ENCODE measurements around the gene RAI14.

Gene RAI14

GRCh38 chr5:34804913-34805312 lies 148.8 kb downstream of the RAI14 start:
- TF ChIP-seq EZH2phosphoT487 (IDR thresholded peaks at IDR 0.05; ENCODE audit: low read length) (no peak), EZH2 (optimal IDR thresholded peaks at IDR 0.05; ENCODE audit: low read depth, low read length) (no peak), CTCF (IDR thresholded peaks at IDR 0.05; ENCODE audit: low read length) (no peak)
- Histone ChIP-seq H3K79me2 (ENCODE audit: low read length) (no peaks in the 10 kb centered on the region), H3K4me2 (ENCODE audit: low read depth, low read length) (no peak overlapping the region), H3K27me3 (replicated peaks; ENCODE audit: insufficient read depth, low read length) (no peaks in the 10 kb centered on the region), H3K4me1 (ENCODE audit: low read length) (no peaks in the 10 kb centered on the region), H3K4me3 (ENCODE audit: low read length) (no peak overlapping the region), H3K9ac (ENCODE audit: low read length) (no peak overlapping the region), H3F3A (ENCODE audit: insufficient read depth, low read length) (no peaks in the 10 kb centered on the region), H3K9me2 (replicated peaks; ENCODE audit: insufficient read depth, low read length) (no peaks in the 10 kb centered on the region), H2AFZ (ENCODE audit: low read length) (no peak overlapping the region), H3K9me3 (replicated peaks; ENCODE audit: insufficient read depth, low read length) (no peaks in the 10 kb centered on the region), H3K36me3 (replicated peaks; ENCODE audit: insufficient read depth, low read length) (no peaks in the 10 kb centered on the region), H4K20me1 (ENCODE audit: insufficient read depth, low read length) (no peaks in the 10 kb centered on the region), H3K27ac (ENCODE audit: low read length) (no peak overlapping the region)
- no peak for DNase-seq

DNA sequence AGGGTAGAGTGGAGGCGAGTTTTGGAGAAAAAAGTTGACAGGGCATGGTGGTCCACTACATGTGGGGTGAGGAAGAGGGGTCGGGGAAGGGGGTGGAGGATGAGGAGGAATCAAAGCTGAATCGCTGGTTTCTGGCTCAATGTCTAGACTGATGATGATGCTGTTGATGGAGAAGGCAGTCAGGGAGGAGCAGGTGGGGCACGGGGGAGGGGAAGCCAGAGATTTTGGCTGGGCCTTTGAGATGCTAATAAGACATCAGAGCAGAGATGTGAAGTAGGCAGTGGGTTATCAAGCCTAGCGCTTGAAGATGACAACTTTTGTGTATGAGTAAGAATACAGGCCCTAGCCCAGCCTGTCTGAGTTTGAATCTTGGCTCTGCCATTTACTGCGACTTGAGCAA lies 150.4 kb downstream of the RAI14 start:
- Histone ChIP-seq H3K27ac (ENCODE audit: low read length) (no peak overlapping the region), H3K4me1 (ENCODE audit: low read length) (no peaks in the 10 kb centered on the region), H4K20me1 (ENCODE audit: insufficient read depth, low read length) (no peaks in the 10 kb centered on the region), H3K9me3 (replicated peaks; ENCODE audit: insufficient read depth, low read length) (no peaks in the 10 kb centered on the region), H2AFZ (ENCODE audit: low read length) (no peak overlapping the region), H3F3A (ENCODE audit: insufficient read depth, low read length) (no peaks in the 10 kb centered on the region), H3K79me2 (ENCODE audit: low read length) (no peaks in the 10 kb centered on the region), H3K4me2 (ENCODE audit: low read depth, low read length) (no peak overlapping the region), H3K9me2 (replicated peaks; ENCODE audit: insufficient read depth, low read length) (no peaks in the 10 kb centered on the region), H3K9ac (ENCODE audit: low read length) (no peak overlapping the region), H3K4me3 (ENCODE audit: low read length) (no peak overlapping the region), H3K27me3 (replicated peaks; ENCODE audit: insufficient read depth, low read length) (no peaks in the 10 kb centered on the region), H3K36me3 (replicated peaks; ENCODE audit: insufficient read depth, low read length) (no peaks in the 10 kb centered on the region)
- no peak for TF ChIP-seq EZH2 (optimal IDR thresholded peaks at IDR 0.05; ENCODE audit: low read depth, low read length)
- TF ChIP-seq CTCF (IDR thresholded peaks at IDR 0.05; ENCODE audit: low read length), result no peak
- no peak for TF ChIP-seq EZH2phosphoT487 (IDR thresholded peaks at IDR 0.05; ENCODE audit: low read length)
- DNase-seq, result no peak

DNA sequence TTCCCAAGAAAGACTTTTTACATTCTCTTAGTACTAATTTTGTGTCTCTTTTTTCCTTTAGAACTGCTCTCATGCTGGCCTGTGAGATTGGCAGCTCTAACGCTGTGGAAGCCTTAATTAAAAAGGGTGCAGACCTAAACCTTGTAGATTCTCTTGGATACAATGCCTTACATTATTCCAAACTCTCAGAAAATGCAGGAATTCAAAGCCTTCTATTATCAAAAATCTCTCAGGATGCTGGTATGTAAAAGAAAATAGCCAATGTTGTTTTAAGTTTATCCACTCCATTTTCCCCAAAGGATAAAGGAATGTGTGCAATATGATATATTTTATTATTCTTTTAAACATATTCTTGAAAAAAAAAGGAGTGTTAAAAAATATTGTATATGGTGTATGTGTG lies 155.6 kb downstream of the RAI14 start:
- DNase-seq, result no peak
- H3K4me1 ChIP-seq (ENCODE audit: low read length), result no peaks in the 10 kb centered on the region
- H3K4me3 ChIP-seq (ENCODE audit: low read length), result no peak overlapping the region
- H3F3A ChIP-seq (ENCODE audit: insufficient read depth, low read length), result no peaks in the 10 kb centered on the region
- H3K4me2 ChIP-seq (ENCODE audit: low read depth, low read length), result no peak overlapping the region
- H3K9me2 ChIP-seq (replicated peaks; ENCODE audit: insufficient read depth, low read length), result no peaks in the 10 kb centered on the region
- no peak overlapping the region for H2AFZ ChIP-seq (ENCODE audit: low read length)
- H3K36me3 ChIP-seq (replicated peaks; ENCODE audit: insufficient read depth, low read length), result no peaks in the 10 kb centered on the region
- no peaks in the 10 kb centered on the region for H4K20me1 ChIP-seq (ENCODE audit: insufficient read depth, low read length)
- H3K79me2 ChIP-seq (ENCODE audit: low read length), result no peaks in the 10 kb centered on the region
- no peak overlapping the region for H3K9ac ChIP-seq (ENCODE audit: low read length)
- H3K9me3 ChIP-seq (replicated peaks; ENCODE audit: insufficient read depth, low read length), result no peaks in the 10 kb centered on the region
- H3K27me3 ChIP-seq (replicated peaks; ENCODE audit: insufficient read depth, low read length), result no peaks in the 10 kb centered on the region
- TF ChIP-seq EZH2phosphoT487 (IDR thresholded peaks at IDR 0.05; ENCODE audit: low read length) (no peak), CTCF (IDR thresholded peaks at IDR 0.05; ENCODE audit: low read length) (no peak), EZH2 (optimal IDR thresholded peaks at IDR 0.05; ENCODE audit: low read depth, low read length) (no peak)
- no peak overlapping the region for H3K27ac ChIP-seq (ENCODE audit: low read length)

All from MM.1S (cell line).